ENCODE results near the gene LRRC8D. TPM values are rescaled to one million over a fixed set of nuclear protein-coding genes. Genes with fewer than 3 reads are reported as not detected.

Gene LRRC8D
- total and polyA plus RNA-seq, 2 of the 4 experiments (the other 2 are of a cell fraction): 34.1 to 35.3 TPM

- DNase-seq: no peak
Observed at GRCh38 chr1:89807983-89808382, 12.8 kb upstream of the LRRC8D start.

More at GRCh38 chr1:89807983-89808382, 12.8 kb upstream of the LRRC8D start:
- Histone ChIP-seq H3K4ac (ENCODE audit: low read depth, low read length) (peak overlapping the region; percentile 6; the same call in 1 of the 2 replicates), H3K4me2 (ENCODE audit: low read depth, low read length) (no peak overlapping the region), H2BK120ac (ENCODE audit: low read depth, low read length) (no peak overlapping the region), H3K9me3 (ENCODE audit: control insufficient read depth, insufficient read depth, low read length) (no peaks in the 10 kb centered on the region), H3K27me3 (ENCODE audit: control insufficient read depth, insufficient read depth, low read length) (no peaks in the 10 kb centered on the region), H2BK5ac (ENCODE audit: low read depth, low read length, poor library complexity, severe bottlenecking) (no peak overlapping the region), H3K56ac (ENCODE audit: extremely low read depth, insufficient read depth, low read length) (no peak overlapping the region), H2BK15ac (ENCODE audit: low read depth, low read length) (no peak overlapping the region), H4K8ac (ENCODE audit: low read depth in 2 of 2, low read length in 2 of 2) (no peak overlapping the region), H3K4me3 (ENCODE audit: insufficient read depth, low read depth, low read length) (no peak overlapping the region), H3K27ac (ENCODE audit: insufficient read depth, low read length) (no peak overlapping the region), H3K9ac (ENCODE audit: low read depth, low read length) (no peak overlapping the region), H3K36me3 (ENCODE audit: control insufficient read depth, insufficient read depth, low read length) (no peaks in the 10 kb centered on the region), H3K79me1 (ENCODE audit: low read depth in 1 of 2, low read length in 2 of 2) (no peaks in the 10 kb centered on the region), H4K20me1 (ENCODE audit: insufficient read depth, low read length) (no peaks in the 10 kb centered on the region), H4K91ac (ENCODE audit: insufficient read depth, low read depth, low read length) (no peak overlapping the region), H4K5ac (ENCODE audit: low read depth, low read length) (no peak overlapping the region), H3K4me1 (ENCODE audit: control insufficient read depth, insufficient read depth, low read length) (peaks cover 11% of the 10 kb centered on the region), H2AK5ac (ENCODE audit: low read depth, low read length) (no peak overlapping the region; the same call in 1 of the 2 replicates), H2AFZ (replicated peaks; ENCODE audit: low read length, poor library complexity) (no peak overlapping the region), H3K14ac (replicated peaks; ENCODE audit: low read depth, low read length) (no peak overlapping the region; the same call in 1 of the 2 replicates), H2BK20ac (ENCODE audit: low read depth, low read length) (0 out of 2 replicates have a peak overlapping the region, but pooled peaks have one; percentile 40), H3K9me1 (ENCODE audit: insufficient read depth, low read length) (peaks cover 8% of the 10 kb centered on the region; the same call in 1 of the 2 replicates), H3K18ac (ENCODE audit: low read depth, low read length) (no peak overlapping the region), H3K23ac (ENCODE audit: low read depth, low read length) (no peak overlapping the region), H2AK9ac (replicated peaks; ENCODE audit: low read depth, low read length, poor library complexity) (no peak overlapping the region)
- CTCF ChIA-PET: interaction anchor here (1.0 kb wide), 1 partner anchor 45 kb away, joined by 3 read pairs; no protein-coding TSS in a partner anchor
- no peak for ATAC-seq (ENCODE audit: low read depth)
- no peak for TF ChIP-seq CHD1 (IDR thresholded peaks at IDR 0.05; ENCODE audit: low read depth, low read length)
- TF ChIP-seq RFX5 (IDR thresholded peaks at IDR 0.05; ENCODE audit: low read depth, low read length): no peak
- no peak for TF ChIP-seq POLR2A (IDR thresholded peaks at IDR 0.05; ENCODE audit: low read depth, low read length)
- TF ChIP-seq FOS (IDR thresholded peaks at IDR 0.05; ENCODE audit: low read depth, low read length): no peak
- no peak for TF ChIP-seq MAZ (IDR thresholded peaks at IDR 0.05; ENCODE audit: borderline replicate concordance, low read depth, low read length)
- no peak for TF ChIP-seq MXI1 (IDR thresholded peaks at IDR 0.05; ENCODE audit: borderline replicate concordance, low read depth, low read length)
- no peak for TF ChIP-seq RAD21 (IDR thresholded peaks at IDR 0.05; ENCODE audit: low read length)
- no peak for TF ChIP-seq BHLHE40 (IDR thresholded peaks at IDR 0.05; ENCODE audit: low read depth, low read length)
- TF ChIP-seq, protein P1, sequence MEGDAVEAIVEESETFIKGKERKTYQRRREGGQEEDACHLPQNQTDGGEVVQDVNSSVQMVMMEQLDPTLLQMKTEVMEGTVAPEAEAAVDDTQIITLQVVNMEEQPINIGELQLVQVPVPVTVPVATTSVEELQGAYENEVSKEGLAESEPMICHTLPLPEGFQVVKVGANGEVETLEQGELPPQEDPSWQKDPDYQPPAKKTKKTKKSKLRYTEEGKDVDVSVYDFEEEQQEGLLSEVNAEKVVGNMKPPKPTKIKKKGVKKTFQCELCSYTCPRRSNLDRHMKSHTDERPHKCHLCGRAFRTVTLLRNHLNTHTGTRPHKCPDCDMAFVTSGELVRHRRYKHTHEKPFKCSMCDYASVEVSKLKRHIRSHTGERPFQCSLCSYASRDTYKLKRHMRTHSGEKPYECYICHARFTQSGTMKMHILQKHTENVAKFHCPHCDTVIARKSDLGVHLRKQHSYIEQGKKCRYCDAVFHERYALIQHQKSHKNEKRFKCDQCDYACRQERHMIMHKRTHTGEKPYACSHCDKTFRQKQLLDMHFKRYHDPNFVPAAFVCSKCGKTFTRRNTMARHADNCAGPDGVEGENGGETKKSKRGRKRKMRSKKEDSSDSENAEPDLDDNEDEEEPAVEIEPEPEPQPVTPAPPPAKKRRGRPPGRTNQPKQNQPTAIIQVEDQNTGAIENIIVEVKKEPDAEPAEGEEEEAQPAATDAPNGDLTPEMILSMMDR (conservative IDR thresholded peaks at IDR 0.05; ENCODE audit: low read depth, low read length): no peak
- TF ChIP-seq, protein P2, sequence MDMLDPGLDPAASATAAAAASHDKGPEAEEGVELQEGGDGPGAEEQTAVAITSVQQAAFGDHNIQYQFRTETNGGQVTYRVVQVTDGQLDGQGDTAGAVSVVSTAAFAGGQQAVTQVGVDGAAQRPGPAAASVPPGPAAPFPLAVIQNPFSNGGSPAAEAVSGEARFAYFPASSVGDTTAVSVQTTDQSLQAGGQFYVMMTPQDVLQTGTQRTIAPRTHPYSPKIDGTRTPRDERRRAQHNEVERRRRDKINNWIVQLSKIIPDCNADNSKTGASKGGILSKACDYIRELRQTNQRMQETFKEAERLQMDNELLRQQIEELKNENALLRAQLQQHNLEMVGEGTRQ (IDR thresholded peaks at IDR 0.05; ENCODE audit: low read depth, low read length): no peak
- dilution Hi-C loops (cut with HindIII; ENCODE audit: low sequenced_read_pairs, unreplicated experiment) (no loop called here), in situ Hi-C loops (cut with MboI; ENCODE audit: low sequenced_read_pairs) (no loop called here), intact Hi-C loops (cut with micrococcal nuclease) (no loop called here)
- BruUV-seq (replicated peaks): no TSS peak
- POLR2A ChIA-PET (ENCODE audit: unreplicated experiment): no interaction called here
- WGBS, 2 experiments (ENCODE audit: extremely low coverage in 2 of 2, insufficient read length in 1 of 2): no CpG with 5 or more reads among the region's 1 CpG
